ENCODE data around the gene PIK3R3. TPM values are rescaled to one million over a fixed set of nuclear protein-coding genes. Genes with fewer than 3 reads are reported as not detected.
"Not testable (repeated sequence)": the region's sequence is repeated elsewhere in the genome, so short reads cannot be mapped to it uniquely, and the experiment has no call there.

PIK3R3 gene
- total and polyA plus RNA-seq, 9 of the 15 experiments (the other 6 are each of a cell fraction or from before 2014, with no cell fraction given) = 1.4 to 7.7 (median 4.6) TPM

- H3K36me3 ChIP-seq (ENCODE audit: control insufficient read depth, insufficient read depth, low read length); FAIRE-seq; H3K27me3 ChIP-seq (ENCODE audit: control insufficient read depth in 2 of 2, insufficient read depth in 2 of 2, low read length in 2 of 2); intact Hi-C loops (cut with micrococcal nuclease); DNase-seq (ENCODE audit: extremely low read depth in 1 of 4, low spot score in 3 of 4); H4K20me1 ChIP-seq (replicated peaks; ENCODE audit: control insufficient read depth, insufficient read depth, low read length); H3K9me3 ChIP-seq (replicated peaks; ENCODE audit: control insufficient read depth, insufficient read depth, low read depth, low read length); H2AFZ ChIP-seq (ENCODE audit: low read depth, low read length); in situ Hi-C loops (cut with MboI); H3K4me3 ChIP-seq; BruUV-seq (replicated peaks); H3K79me2 ChIP-seq (ENCODE audit: control insufficient read depth, insufficient read depth, low read length); H3K9ac ChIP-seq (ENCODE audit: insufficient read depth in 1 of 2, low read depth in 2 of 2, low read length in 2 of 2); H3K9me1 ChIP-seq (ENCODE audit: control insufficient read depth, insufficient read depth, low read length); H3K4me1 ChIP-seq (replicated peaks in 1 of 2; ENCODE audit: control insufficient read depth in 2 of 2, insufficient read depth in 2 of 2, low read length in 2 of 2); ATAC-seq; CTCF ChIA-PET (ENCODE audit: low intra/inter-chr PET ratio); H3K4me2 ChIP-seq (ENCODE audit: insufficient read depth, low read length); H3K27ac ChIP-seq (ENCODE audit: extremely low read depth, low read depth, low read length): not testable (repeated sequence)
- TF ChIP-seq ZNF121 (CRISPR knock-in tag; conservative IDR thresholded peaks at IDR 0.05) (peak; percentile 94), BCOR (IDR thresholded peaks at IDR 0.05) (peak; percentile 52; the same call in 1 of the 2 replicates)
- POLR2A ChIA-PET = interaction anchor here (0.6 to 1.7 kb wide), 3 partner anchors 12 to 1146 kb away, joined by 3 to 4 read pairs (median 3); no protein-coding TSS in a partner anchor
- 66% methylated on average over 4 of the region's 4 CpGs for WGBS (ENCODE audit: insufficient coverage, low coverage, missing lambda C conversion rate)
These were observed 38.6 kb downstream of the PIK3R3 start for GRCh38 chr1:46093832-46094231.

GRCh38 chr1:46087891-46088290 lies 44.5 kb downstream of the PIK3R3 start:
- ATAC-seq (no peak), DNase-seq (ENCODE audit: extremely low read depth in 1 of 4, low spot score in 3 of 4) (no peak), FAIRE-seq (no peak)
- no peak overlapping the region for H3K27ac ChIP-seq (ENCODE audit: extremely low read depth, low read depth, low read length)
- CTCF ChIA-PET (ENCODE audit: low intra/inter-chr PET ratio) = no interaction called here
- H4K20me1 ChIP-seq (replicated peaks; ENCODE audit: control insufficient read depth, insufficient read depth, low read length) = no peaks in the 10 kb centered on the region
- 50% methylated on average over 1 of the region's 1 CpG for WGBS (ENCODE audit: insufficient coverage, low coverage, missing lambda C conversion rate)
- in situ Hi-C loops (cut with MboI) (no loop called here), intact Hi-C loops (cut with micrococcal nuclease) (no loop called here)
- no TSS peak for BruUV-seq (replicated peaks)
- no peak for TF ChIP-seq SNIP1 (IDR thresholded peaks at IDR 0.05; ENCODE audit: low read depth)
- no peak for TF ChIP-seq NELFE (IDR thresholded peaks at IDR 0.05; ENCODE audit: insufficient read depth, insufficient read length)
- TF ChIP-seq C11orf30 (IDR thresholded peaks at IDR 0.05; ENCODE audit: low read depth) = no peak
- TF ChIP-seq ZNF121 (CRISPR knock-in tag; conservative IDR thresholded peaks at IDR 0.05) = peak; percentile 54
- no peak for TF ChIP-seq CEBPG (CRISPR knock-in tag; IDR thresholded peaks at IDR 0.05)
- peak in 1 of 2 experiments; percentile 28; a peak in 1 of 4 replicates for TF ChIP-seq CEBPG (tag; conservative IDR thresholded peaks at IDR 0.05 in 1 of 2, IDR thresholded peaks at IDR 0.05 in 1 of 2)
- TF ChIP-seq PTRF (tag; IDR thresholded peaks at IDR 0.05) = no peak
- no peak for TF ChIP-seq TAF9B (IDR thresholded peaks at IDR 0.05; ENCODE audit: partially characterized antibody)
- H3K4me2 ChIP-seq (ENCODE audit: insufficient read depth, low read length) = no peak overlapping the region
- H2AFZ ChIP-seq (ENCODE audit: low read depth, low read length) = no peak overlapping the region
- no peak overlapping the region for H3K4me3 ChIP-seq
- no peaks in the 10 kb centered on the region for H3K27me3 ChIP-seq (ENCODE audit: control insufficient read depth in 2 of 2, insufficient read depth in 2 of 2, low read length in 2 of 2)
- no peaks in the 10 kb centered on the region for H3K9me1 ChIP-seq (ENCODE audit: control insufficient read depth, insufficient read depth, low read length)
- POLR2A ChIA-PET = interaction anchor here (0.7 to 1.1 kb wide), 2 partner anchors 10 to 12 kb away, joined by 3 to 4 read pairs; no protein-coding TSS in a partner anchor
- H3K36me3 ChIP-seq (ENCODE audit: control insufficient read depth, insufficient read depth, low read length) = no peaks in the 10 kb centered on the region
- H3K9me3 ChIP-seq (replicated peaks; ENCODE audit: control insufficient read depth, insufficient read depth, low read depth, low read length) = no peaks in the 10 kb centered on the region
- no peaks in the 10 kb centered on the region for H3K79me2 ChIP-seq (ENCODE audit: control insufficient read depth, insufficient read depth, low read length)
- H3K4me1 ChIP-seq (replicated peaks in 1 of 2; ENCODE audit: control insufficient read depth in 2 of 2, insufficient read depth in 2 of 2, low read length in 2 of 2) = no peaks in the 10 kb centered on the region
- no peak overlapping the region for H3K9ac ChIP-seq (ENCODE audit: insufficient read depth in 1 of 2, low read depth in 2 of 2, low read length in 2 of 2)

All from K562 (cell line).